ENCODE measurements around the gene TSHZ2.

DNA sequence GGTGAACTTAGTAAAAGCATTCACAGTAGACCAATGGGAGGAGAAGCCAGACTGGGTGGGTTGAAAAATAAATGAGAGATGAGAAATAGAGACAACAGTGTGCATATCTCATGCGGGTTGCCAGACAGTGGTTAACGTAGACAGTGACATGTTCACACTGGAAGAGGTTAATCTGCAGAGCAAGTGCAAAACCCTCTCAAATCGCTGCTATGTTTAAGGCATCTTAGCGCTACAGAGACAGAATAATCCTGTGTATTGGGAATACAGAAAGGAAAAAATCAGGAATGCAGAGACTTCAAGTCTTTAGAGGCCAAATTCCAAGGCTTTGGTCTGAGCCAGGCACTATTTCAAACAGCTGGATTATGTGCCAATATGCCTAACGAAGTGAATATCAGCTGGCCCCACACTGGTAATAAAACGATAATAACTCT is 107.1 kb downstream of the TSHZ2 start:
- TF ChIP-seq YY1 (IDR thresholded peaks at IDR 0.05; ENCODE audit: insufficient read depth, insufficient read length) (no peak), SUZ12 (IDR thresholded peaks at IDR 0.05; ENCODE audit: extremely low read depth, insufficient read depth, insufficient read length) (no peak)

All from NT2/D1 (cell line).